HG03060 (cell line): ENCODE data around the gene HSD3B1.

Experiments used
- ATAC-seq: cut with Tn5 transposase; IDR thresholded peaks from one replicate; pipeline ENCODE4 v1.9.1; 2021; ENCODE audit warnings: low read depth, moderate number of reproducible peaks; ENCODE audit not compliant: unreplicated experiment

Gene HSD3B1

DNA sequence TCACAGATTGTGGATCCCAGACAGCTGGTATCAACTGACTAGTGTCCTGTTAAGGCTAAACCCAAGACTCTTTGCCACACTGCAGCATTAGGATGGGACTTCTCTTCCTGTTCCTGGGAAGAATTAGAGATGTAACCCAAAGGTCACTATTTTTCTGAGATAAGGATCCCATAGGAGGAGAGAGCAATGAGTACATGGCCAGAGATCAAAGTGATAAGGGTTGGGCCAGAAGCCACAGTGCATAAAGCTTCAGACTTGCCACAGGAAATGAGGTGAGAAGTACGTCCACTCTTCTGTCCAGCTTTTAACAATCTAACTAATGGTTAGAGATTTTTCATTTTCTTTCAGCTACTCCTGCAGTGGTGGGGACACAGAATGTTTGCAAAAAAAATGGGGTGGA is at the start of gene HSD3B1:
TSS of gene HSD3B1 (plus strand) at position 270 of the 400 bp plus-strand sequence. CDS start 267 bp downstream, outside the sequence.
- ATAC-seq = no peak

DNA sequence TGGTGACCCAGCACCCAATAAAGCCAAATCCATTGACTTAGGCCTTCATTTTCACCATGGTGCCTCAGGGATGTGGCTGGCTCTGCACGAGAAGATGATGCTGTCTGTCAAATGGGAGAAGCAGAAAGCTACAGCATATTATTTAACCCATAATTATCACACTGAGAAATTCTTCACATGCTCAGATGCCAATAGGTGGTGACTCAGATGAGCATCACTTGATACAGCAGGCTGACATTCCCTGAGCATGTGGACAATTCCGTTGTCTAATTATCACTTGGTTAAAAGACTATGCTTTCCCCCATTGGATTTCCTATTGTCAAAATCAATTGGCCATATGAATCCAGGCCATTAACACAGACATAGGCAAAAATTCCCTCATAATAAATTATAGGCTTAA is 44.0 kb upstream of the HSD3B1 start:
- ATAC-seq = no peak

DNA sequence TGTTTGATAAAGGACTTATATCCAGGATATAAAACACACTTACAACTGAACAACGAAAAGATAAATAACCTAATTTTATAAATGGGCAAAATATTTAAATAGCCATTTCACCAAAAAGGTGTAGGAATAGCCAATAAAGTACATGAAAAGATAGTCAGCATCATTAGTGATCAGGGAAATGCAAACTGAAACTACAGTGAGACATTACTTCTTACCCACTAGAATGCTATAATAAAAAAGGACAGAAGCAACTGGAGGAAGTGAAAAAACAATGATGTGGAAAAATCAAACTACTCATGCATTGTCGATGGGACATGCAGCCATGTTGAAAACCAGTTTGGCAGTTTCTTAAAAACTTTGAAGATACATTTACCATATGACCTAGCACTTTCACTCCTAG is 43.4 kb upstream of the HSD3B1 start:
- ATAC-seq = no peak

DNA sequence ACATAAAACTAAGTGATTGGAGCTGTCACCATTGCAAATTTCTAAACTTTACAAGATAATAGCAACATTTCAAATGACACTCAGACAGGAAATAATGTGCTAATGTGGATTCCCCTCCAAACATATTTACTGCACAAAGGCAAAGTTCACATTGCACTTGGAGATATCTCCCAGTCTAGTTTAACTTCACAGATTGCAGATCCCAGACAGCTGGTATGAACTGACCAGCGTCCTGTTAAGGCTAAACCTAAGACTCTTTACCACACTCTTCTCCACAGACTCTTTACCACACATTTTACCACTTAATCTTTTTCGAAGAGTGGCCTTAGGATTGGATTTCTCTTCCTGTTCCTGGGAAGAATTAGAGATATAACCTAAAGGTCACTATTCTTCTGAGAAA is 40.6 kb upstream of the HSD3B1 start:
- no peak for ATAC-seq

DNA sequence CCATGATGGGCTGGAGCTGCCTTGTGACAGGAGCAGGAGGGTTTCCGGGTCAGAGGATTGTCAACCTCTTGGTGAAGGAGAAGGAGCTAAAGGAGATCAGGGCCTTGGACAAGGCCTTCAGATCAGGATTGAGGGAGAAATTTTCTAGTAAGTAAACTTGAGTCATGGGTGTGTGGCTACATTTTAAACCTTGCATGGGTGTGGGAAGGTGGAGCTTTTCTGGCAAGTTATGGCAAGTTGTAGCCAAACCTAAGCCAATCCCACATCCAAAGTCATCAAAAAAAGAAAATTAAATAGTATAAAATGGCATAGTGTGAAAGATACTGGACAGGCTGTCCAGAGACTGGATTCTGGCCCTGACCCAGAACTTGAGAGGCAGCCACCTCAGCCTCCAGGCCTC is 39.8 kb upstream of the HSD3B1 start:
- ATAC-seq = no peak

DNA sequence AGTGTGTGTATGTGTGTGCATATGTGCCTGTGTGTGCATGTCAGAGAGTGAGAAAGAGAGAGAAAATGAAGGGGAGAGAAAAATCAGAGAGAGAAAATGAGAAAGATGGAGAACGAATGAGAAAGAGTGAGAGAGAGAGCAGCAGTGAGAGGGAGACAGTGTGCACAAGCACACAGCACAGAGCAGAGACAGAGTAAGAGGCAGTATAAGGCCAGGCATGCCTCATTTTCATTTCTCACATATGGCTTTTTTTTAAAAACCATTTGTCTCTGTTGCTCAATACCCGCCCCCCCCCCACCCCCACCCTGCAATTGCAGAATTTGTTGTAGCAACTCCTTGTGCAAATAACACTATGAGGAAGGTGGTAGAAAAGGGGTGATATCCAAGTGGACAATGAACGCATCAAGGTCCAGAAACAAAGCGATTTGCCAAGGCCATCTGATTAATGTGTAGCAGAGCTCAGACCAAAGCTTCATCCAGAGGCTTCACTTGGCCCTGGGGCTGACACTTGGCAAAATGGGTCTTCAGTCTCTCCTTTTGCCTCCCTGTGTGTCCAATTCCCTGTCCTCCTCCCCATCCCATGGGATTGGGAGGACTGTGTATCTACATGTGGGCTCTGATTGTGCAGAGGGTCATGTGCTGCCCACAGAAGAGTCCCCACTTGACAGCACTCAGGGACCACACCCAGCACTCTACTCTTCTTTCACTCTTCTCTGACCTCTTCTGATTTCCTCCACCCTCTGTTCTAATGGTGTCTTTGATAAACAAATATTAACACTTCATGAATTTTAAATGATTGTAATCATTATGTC is 38.9 kb upstream of the HSD3B1 start:
- no peak for ATAC-seq

DNA sequence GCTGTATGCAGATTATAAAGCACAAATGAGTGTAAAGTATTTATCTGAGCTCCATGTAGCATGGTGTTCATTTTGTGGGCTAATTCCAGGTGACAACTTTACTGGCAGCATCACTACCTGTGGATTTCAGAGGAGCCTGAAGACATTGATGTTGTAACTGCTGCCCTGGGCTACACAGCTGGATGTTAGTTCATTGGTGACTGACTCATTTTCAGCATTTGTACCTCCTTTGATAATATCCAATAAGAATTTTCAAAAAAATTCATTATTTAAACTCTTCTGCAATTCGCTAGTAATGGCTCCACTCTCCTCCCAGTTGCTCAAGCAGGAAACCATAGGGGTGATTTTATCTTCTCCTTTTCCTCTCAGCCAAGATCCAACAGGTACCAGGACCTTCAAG is 37.3 kb upstream of the HSD3B1 start:
- no peak for ATAC-seq

DNA sequence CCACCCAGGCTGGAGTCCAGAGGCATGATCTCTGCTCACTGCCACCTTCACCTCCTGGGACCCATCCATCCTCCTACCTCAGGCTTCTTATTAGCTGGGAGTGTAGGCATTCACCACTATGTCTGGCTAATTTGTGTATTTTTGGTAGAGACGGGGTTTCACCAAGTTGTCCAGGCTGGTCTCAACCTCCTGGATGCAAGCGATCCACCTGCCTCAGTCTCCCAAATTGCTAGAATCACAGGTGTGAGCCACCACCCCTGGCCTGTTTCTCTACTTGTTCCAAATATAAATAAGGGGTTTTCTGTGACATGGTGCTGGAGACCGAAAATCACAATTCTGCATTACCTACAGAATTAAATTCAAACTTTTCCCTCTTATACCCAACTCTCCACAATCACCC is 36.6 kb upstream of the HSD3B1 start:
- ATAC-seq = no peak

DNA sequence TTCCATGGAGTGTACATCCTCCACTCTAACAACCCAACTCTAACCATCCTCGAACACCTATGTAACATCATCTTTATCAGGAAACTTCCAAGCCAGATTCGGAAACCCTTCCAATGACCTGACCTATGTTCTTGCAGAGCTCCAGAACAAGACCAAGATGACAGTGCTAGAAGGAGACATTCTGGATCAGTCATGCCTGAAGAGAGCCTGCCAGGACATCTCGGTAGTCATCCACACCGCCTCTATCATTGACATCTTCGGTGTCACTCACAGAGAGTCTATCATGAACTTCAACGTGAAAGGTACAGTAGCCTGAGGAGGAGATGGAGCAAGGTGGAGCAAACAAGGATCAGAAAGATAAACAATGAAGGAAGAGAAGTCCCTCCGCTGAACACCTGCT is 36.1 kb upstream of the HSD3B1 start:
- no peak for ATAC-seq

DNA sequence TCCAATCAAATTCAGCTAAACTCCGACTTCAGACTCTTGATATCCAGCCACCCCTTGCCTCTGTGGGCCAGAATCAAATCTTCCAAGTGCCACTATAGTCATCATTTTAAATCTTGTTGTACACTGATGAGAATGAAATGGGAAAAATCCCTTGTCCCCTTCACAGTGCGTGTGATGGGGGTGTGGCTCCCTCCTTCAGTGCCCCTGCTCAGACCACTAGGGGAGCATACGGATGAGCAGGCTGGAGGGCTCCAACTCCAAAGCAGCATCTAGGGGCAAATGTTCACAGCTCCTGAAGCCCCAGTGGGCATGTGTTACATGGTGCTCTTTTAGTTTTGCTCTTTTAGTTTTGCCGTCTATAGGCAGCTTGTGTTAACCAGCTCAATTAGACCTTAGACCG is 35.4 kb upstream of the HSD3B1 start:
- ATAC-seq = no peak

DNA sequence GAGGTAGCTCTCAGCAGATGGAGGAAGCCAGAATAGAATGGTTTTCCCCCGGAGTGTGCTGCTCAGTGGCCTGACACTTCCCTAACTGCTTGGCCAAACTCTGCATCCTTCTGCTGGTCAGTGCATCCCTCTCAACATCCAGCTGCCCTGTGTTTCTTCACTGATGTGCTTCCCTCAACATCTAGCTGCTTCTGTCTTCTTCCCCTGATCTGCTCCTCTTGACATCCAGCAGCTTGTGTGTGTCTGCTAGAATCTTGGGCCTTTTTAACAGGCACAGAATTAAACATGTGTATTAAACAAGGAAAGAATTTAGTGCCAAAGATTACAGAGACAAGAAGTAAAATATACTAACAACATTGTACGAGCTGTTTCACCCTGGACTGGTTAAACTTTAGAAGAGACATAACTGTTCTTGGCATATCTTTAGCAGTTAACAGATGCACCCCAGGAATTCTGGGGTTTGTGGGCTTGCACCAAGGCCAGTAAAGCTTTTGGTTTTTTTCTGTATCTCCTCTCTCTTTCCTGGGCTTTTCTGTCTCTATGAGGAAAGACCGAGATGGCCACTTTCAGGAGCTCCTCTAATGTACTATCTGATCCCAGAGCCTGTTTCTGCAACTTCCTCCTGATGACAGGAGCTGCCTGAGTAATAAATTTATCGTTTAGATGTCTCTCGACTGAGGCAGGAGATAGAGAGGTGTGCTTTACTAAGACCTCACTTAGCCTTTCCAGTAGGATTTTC is 34.8 kb upstream of the HSD3B1 start:
- ATAC-seq = no peak

DNA sequence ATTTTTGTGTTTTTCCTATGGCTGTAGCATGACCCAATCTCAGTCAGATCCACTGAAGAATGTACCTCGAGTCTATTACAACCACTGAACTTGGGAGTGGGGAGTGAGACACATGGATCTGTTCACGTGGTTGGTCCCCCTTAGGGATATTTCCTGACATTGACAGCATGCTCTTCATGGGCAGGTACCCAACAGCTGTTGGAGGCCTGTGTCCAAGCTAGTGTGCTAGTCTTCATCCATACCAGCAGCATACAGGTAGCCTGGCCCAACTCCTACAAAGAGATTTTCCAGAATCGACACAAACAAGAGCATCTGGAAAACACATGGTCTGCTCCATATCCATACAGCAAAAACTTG is 34.2 kb upstream of the HSD3B1 start:
- no peak for ATAC-seq

DNA sequence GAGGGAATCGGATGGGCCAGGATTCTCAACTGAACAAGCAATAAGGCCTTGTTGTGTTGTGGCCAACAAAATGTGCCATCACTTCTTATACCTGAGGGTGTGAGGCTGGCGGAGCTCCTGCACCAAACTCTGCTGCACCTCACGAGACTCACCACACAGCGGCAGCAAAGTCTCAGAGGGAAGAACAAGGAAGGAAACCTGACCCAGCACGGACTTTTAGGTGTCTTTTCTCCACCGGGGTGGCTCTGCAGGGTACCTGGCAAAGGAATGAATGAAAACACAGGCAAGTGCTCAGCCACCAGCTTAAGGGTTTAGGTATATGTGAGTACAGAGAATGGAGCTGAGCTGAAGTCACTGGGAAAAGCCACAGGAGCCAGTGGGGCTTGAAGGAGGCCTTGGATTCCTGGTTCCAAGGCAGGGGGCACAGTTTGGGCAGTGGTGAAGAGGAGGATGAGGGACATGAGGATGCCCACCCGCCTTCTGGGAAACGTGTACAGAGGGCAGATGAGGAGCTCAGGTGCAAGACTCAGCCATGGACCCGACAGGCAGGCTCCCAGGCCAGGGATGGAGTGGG is 31.1 kb upstream of the HSD3B1 start:
- ATAC-seq = no peak

DNA sequence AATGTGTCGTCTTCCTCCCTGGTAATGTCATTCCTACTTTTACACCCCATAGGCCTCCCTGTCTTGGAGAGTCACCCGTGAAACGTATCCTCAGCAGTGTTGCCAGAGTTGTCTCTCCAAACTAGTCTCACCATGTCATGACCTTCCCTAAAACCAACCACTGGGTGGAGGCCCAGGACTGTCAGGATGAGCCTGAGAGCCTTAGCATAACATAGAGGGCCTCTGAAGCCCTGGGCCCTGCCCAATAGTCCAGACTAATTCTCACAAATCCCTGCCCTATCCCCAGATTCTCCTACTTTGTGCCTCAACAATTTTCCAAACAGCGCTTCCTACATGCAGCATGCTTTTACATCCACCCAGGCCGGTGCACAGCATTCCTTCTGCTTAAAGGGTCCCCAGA is 29.3 kb upstream of the HSD3B1 start:
- ATAC-seq = no peak

DNA sequence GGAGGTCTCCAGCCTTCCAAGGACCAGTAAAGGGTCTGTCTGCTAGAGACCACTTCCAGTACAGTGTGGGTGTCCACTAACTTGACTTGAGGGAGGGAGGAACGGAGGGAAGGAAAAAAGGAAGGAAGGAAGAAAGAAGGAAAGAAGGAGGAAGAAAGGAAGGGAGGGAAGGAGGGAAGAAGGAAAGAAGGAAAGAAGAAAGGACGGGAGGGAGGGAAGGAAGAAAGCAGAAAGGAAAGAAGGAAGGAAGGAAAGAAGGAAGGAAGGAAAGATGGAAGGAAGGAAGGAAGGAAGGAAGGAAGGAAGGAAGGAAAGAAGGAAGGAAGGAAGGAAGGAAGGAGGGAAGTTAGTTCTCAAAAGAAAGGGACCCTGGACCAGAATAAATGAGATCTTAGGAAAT is 26.8 kb upstream of the HSD3B1 start:
- ATAC-seq = no peak

DNA sequence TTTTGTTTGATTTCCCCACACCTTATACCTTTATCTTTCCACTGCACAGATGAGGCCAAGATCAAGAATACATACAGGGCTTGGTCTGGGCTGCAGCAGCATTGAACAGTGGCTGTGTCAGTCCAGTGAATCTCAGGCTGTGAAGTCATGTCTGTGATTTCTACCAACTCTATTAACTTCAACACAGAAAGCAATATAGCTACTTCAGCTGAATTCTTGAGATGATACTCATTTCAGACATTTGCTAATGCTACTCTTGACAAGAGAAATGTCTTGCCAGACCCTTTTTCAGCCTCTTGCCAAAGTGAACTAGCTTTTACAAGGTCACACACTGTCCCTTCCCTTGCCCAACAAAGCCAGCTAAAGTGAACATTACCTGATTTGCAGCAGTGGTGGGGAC is 25.1 kb upstream of the HSD3B1 start:
- no peak for ATAC-seq

DNA sequence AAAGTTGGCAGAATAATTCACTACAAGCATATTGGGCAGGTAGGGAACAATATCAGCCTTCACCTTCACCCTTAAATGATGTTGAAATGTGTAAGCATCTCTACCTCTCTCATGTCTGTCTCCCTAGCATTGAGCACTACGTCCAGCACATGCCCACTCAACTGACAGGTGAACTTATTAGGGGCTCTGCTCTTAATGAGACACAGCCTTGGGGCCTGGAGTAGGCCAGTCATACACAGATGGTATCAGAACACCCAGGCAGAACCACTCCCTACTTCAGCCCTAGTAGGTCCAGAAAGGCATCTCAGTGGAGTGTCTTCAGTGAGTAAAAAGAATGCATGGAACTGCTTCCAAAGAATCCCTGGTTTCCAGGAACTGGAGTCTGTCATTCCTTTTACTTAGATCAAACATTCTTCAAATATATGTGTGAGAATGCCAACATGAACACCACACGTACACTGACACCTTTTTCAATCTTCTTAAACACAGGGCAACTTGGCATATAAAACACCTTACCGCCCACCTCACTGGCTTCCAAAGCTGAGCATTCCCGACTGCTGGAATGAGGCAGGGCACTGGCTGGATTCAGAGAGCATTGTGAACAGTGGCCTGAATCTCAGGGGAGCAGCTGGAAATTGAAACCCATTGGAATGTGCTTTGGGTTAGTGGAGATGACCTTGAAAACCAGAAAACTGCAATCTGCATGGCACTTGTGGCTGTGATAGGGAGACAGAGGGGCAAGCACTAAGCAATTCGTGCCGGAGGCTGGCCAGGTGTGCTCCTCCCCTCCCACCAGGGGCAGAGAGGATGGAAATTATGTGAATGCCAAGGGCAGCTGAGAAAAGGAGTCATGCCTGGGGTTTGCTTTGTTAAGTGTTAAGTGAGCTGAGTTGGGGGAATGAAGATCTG is 24.2 kb upstream of the HSD3B1 start:
- ATAC-seq = no peak

DNA sequence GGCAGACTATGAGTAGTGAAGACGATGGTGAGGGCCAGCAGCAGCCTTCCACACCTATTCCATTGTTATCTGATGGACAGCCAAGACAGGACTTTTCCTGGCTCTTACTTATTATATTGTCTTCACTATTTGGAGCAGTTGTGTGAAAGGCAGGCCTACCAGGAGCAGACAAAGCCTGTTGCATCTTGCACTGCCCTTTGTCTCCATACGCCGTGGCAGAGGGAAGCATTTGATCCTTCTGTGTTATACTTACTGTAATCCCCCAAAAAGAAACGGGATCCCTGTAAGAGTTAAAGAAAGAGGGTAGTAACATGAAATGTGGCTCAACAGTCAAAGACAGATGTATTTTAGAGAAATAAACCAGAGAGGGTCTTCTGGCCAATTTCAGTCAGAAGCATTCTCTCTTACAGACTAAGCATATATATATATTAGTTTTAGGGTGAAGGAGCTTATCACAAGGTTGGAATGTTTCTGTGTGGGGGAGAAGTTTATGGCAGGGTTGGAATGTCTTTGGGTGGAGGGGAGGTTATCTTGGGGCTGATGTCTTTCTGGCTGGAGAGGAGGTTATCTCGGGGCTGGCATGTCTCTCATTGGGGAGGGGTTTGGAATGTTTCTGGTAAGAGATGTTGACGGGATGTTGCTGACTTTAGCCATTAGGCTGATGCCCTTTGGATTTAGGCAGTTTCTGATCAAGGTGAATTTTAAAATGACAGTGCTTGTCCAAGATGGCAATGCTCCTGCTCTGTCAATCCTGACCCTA is 23.4 kb upstream of the HSD3B1 start:
- ATAC-seq = no peak

DNA sequence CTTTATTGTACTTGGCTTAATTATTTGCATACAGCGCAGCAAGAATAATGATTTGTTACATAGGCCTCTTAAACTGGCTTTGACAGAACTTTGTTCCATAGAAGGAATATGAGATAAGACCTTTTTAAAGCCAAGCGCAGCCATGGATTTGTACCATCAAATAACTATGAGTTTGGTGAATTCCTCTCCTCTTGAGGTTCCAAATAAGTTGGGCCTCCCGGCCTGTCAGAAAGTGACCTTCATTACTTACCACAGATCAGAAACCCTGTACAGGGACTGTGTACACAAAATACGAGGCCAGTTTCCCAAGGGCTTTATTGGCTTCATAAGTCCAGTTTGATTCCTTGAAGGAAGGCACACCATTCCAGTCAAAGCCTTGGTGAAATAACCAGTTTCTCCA is 21.8 kb upstream of the HSD3B1 start:
- no peak for ATAC-seq

DNA sequence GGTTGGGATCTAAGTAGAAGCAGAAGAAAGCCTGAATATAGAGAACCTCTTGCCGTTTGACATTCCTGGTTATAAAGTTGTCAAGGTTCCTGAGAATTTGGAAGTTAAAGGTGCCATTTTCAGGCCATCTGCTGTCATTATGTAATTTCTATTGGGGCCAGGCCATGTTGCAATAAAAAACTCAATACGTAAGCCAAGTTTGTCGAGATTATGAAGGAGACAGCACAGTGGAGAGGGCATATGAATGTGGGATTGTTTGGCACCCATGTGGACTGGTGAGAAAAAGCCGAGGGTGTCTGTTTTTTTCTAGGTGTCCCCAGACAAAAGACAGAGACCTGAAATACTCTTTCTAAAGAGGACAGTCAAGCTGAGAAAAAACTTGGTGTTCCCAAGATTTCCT is 18.8 kb upstream of the HSD3B1 start:
- no peak for ATAC-seq
